ENCODE results near the gene LSM2.
"Not testable (repeated sequence)": the region's sequence is repeated elsewhere in the genome, so short reads cannot be mapped to it uniquely, and the experiment has no call there.

DNA sequence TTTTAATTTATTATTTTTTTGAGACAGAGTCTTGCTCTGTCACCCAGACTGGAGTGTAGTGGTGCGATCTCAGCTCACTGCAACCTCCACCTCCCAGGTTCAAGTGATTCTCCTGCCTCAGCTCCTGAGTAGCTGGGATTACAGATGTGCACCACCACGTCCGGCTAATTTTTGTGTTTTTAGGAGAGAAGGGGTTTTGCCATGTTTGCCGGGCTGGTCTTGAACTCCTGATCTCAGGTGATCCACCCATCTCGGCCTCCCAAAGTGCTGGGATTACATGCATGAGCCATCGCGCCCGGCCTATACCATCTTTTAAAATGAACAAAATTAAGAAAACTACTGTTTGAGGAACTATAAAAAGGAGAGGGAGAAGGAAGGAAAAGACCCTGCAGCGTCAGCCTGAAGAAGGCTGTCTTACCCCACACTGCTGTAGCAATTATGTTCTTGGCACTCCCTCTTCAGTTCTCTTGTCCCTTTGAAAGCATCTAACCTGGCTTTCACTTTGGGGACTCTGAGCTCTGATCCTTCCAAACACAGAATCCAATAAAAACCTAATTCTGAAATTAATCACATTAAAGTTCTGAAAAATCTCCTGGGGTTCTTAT is 16.9 kb upstream of the LSM2 start:
- TF ChIP-seq, protein P1, sequence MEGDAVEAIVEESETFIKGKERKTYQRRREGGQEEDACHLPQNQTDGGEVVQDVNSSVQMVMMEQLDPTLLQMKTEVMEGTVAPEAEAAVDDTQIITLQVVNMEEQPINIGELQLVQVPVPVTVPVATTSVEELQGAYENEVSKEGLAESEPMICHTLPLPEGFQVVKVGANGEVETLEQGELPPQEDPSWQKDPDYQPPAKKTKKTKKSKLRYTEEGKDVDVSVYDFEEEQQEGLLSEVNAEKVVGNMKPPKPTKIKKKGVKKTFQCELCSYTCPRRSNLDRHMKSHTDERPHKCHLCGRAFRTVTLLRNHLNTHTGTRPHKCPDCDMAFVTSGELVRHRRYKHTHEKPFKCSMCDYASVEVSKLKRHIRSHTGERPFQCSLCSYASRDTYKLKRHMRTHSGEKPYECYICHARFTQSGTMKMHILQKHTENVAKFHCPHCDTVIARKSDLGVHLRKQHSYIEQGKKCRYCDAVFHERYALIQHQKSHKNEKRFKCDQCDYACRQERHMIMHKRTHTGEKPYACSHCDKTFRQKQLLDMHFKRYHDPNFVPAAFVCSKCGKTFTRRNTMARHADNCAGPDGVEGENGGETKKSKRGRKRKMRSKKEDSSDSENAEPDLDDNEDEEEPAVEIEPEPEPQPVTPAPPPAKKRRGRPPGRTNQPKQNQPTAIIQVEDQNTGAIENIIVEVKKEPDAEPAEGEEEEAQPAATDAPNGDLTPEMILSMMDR (conservative IDR thresholded peaks at IDR 0.05; ENCODE audit: low read length): not testable (repeated sequence)
- TF ChIP-seq EZH2phosphoT487 (IDR thresholded peaks at IDR 0.05; ENCODE audit: borderline replicate concordance): not testable (repeated sequence)

Data from Loucy (cell line).